ENCODE results near the gene ADSL. TPM values are rescaled to one million over a fixed set of nuclear protein-coding genes. Genes with fewer than 3 reads are reported as not detected.

The ADSL gene
- total and polyA plus RNA-seq, 2 donors from 2014 or later = 42.5 to 57.5 TPM

- intact Hi-C loops (cut with DNase I) = no loop called here
Observed at GRCh38 chr22:40341604-40342003, 4.7 kb upstream of the ADSL start.

GRCh38 chr22:40342521-40342920, 3.8 kb upstream of the ADSL start:
- H3K4me3 ChIP-seq (ENCODE audit: low read length in 3 of 3) = no peak overlapping the region
- intact Hi-C loops (cut with DNase I) = no loop called here
- no peak overlapping the region for H3K27ac ChIP-seq (ENCODE audit: low read depth in 2 of 2, low read length in 2 of 2)
- no peaks in the 10 kb centered on the region for H3K9me3 ChIP-seq (ENCODE audit: control insufficient read depth in 2 of 3, insufficient read depth in 1 of 3, low read length in 3 of 3)
- peak in 2 of 5 donors; percentile 17 to 36 for DNase-seq
- H3K9ac ChIP-seq (ENCODE audit: low read length in 3 of 3) = no peak overlapping the region
- FAIRE-seq = no peak
- TF ChIP-seq CTCF (IDR thresholded peaks at IDR 0.05; ENCODE audit: borderline replicate concordance, extremely low read depth, insufficient read depth) = no peak
- no peaks in the 10 kb centered on the region for H3K27me3 ChIP-seq (ENCODE audit: control insufficient read depth, insufficient read depth, low read length)
- H3K36me3 ChIP-seq (ENCODE audit: control insufficient read depth in 2 of 3, insufficient read depth in 3 of 3, low read length in 3 of 3) = no peaks in the 10 kb centered on the region
- H3K4me1 ChIP-seq (ENCODE audit: control insufficient read depth in 2 of 3, insufficient read depth in 2 of 3, low read depth in 1 of 3, low read length in 3 of 3) = peaks cover 0 to 6% (median 5%) of the 10 kb centered on the region in 3 donors

More at GRCh38 chr22:40341604-40342003, 4.7 kb upstream of the ADSL start:
- Histone ChIP-seq H3K4me1 (ENCODE audit: control insufficient read depth in 2 of 3, insufficient read depth in 2 of 3, low read depth in 1 of 3, low read length in 3 of 3) (no peaks in the 10 kb centered on the region), H3K9ac (ENCODE audit: low read length in 3 of 3) (no peak overlapping the region), H3K27me3 (ENCODE audit: control insufficient read depth, insufficient read depth, low read length) (no peaks in the 10 kb centered on the region), H3K36me3 (ENCODE audit: control insufficient read depth in 2 of 3, insufficient read depth in 3 of 3, low read length in 3 of 3) (no peaks in the 10 kb centered on the region), H3K9me3 (ENCODE audit: control insufficient read depth in 2 of 3, insufficient read depth in 1 of 3, low read length in 3 of 3) (no peaks in the 10 kb centered on the region), H3K27ac (ENCODE audit: low read depth in 2 of 2, low read length in 2 of 2) (no peak overlapping the region), H3K4me3 (ENCODE audit: low read length in 3 of 3) (no peak overlapping the region)
- FAIRE-seq (no peak), DNase-seq (no peak)
- no peak for TF ChIP-seq CTCF (IDR thresholded peaks at IDR 0.05; ENCODE audit: borderline replicate concordance, extremely low read depth, insufficient read depth)

GRCh38 chr22:40345271-40345670, 1.0 kb upstream of the ADSL start:
- no peak overlapping the region for H3K27ac ChIP-seq (ENCODE audit: low read depth in 2 of 2, low read length in 2 of 2)
- DNase-seq (peak in 1 of 5 donors; percentile 38), FAIRE-seq (no peak)
- H3K27me3 ChIP-seq (ENCODE audit: control insufficient read depth, insufficient read depth, low read length) = no peaks in the 10 kb centered on the region
- H3K36me3 ChIP-seq (ENCODE audit: control insufficient read depth in 2 of 3, insufficient read depth in 3 of 3, low read length in 3 of 3) = peaks cover 0 to 5% (median 0%) of the 10 kb centered on the region in 3 donors
- peak overlapping the region in 1 of 3 donors; percentile 93 for H3K4me3 ChIP-seq (ENCODE audit: low read length in 3 of 3)
- H3K4me1 ChIP-seq (ENCODE audit: control insufficient read depth in 2 of 3, insufficient read depth in 2 of 3, low read depth in 1 of 3, low read length in 3 of 3) = peaks cover 0 to 11% (median 10%) of the 10 kb centered on the region in 3 donors
- H3K9ac ChIP-seq (ENCODE audit: low read length in 3 of 3) = no peak overlapping the region
- H3K9me3 ChIP-seq (ENCODE audit: control insufficient read depth in 2 of 3, insufficient read depth in 1 of 3, low read length in 3 of 3) = no peaks in the 10 kb centered on the region
- TF ChIP-seq CTCF (IDR thresholded peaks at IDR 0.05; ENCODE audit: borderline replicate concordance, extremely low read depth, insufficient read depth) = no peak
- intact Hi-C loops (cut with DNase I) = no loop called here

- DNase-seq (peak in 1 of 5 donors; percentile 79), FAIRE-seq (no peak)
- Histone ChIP-seq H3K27ac (ENCODE audit: low read depth in 2 of 2, low read length in 2 of 2) (peak overlapping the region; percentile 78 to 84), H3K9me3 (ENCODE audit: control insufficient read depth in 2 of 3, insufficient read depth in 1 of 3, low read length in 3 of 3) (no peaks in the 10 kb centered on the region), H3K36me3 (ENCODE audit: control insufficient read depth in 2 of 3, insufficient read depth in 3 of 3, low read length in 3 of 3) (peaks cover 0 to 5% (median 0%) of the 10 kb centered on the region in 3 donors), H3K4me1 (ENCODE audit: control insufficient read depth in 2 of 3, insufficient read depth in 2 of 3, low read depth in 1 of 3, low read length in 3 of 3) (peaks cover 0 to 11% (median 10%) of the 10 kb centered on the region in 3 donors), H3K4me3 (ENCODE audit: low read length in 3 of 3) (peak overlapping the region; percentile 83 to 98 (median 93)), H3K9ac (ENCODE audit: low read length in 3 of 3) (peak overlapping the region; percentile 76 to 96 (median 77)), H3K27me3 (ENCODE audit: control insufficient read depth, insufficient read depth, low read length) (no peaks in the 10 kb centered on the region)
- TF ChIP-seq CTCF (IDR thresholded peaks at IDR 0.05; ENCODE audit: borderline replicate concordance, extremely low read depth, insufficient read depth) = no peak
- intact Hi-C loops (cut with DNase I) = no loop called here
Observed at GRCh38 chr22:40345815-40346184, 500 bp upstream of the ADSL start.

Measured in kidney (tissue), 14 donors.